HG02981 (cell line): Measurements from ENCODE around the gene ERC2.

Experiments used
- ATAC-seq: cut with Tn5 transposase; IDR thresholded peaks from one replicate; pipeline ENCODE4 v1.9.1; 2021; ENCODE audit warnings: mild to moderate bottlenecking, moderate library complexity; ENCODE audit not compliant: unreplicated experiment

Gene ERC2

DNA sequence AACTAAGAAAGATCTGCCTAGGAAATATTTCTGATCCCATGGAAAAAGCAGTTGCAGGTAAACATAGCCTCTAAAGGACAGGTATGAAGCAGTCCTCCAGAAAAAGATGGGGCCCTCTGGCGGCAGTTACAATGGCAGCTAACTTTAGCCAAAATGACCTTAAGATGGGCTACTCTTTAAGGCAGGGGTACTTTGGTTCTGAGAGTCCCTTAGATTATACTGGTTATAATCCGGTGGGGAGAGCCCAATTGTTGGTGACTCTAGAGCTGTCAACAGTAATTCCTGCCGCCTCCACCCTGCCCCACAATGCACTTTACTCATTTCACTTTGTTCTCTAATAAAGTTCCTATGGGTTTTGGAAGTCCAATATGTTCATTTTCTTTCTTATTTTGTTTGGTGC is 568.4 kb downstream of the ERC2 start:
- no peak for ATAC-seq

DNA sequence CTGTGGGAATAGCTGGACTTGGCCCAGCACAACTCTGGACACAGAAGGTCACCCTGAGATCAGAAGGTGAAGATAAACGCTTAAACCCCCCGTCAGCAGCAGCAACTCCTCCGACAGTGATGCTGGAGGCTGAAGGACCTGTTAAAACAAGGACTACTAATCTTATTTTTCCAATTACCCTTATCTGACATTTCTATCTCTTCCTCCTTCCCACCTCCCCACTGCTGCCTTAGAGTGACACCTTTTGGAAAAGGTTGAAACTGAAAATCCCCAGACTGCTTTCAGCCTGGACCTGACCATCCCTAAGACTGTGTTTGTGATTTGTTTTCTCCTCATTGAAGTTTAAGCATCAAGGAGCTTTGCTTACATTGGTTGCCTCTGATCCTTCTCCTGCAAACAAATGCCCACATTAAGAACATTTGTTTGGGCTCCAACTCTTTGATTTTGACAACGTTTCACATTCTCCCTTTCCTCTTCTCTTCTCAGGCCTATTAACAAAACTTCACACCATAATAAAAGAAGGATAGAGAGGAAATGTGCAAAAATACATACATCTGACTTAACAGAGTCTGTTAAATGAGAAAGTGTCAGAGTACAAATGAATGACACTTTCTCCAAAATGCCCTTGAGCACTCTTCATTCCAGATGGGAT is 570.6 kb downstream of the ERC2 start:
- ATAC-seq: no peak

DNA sequence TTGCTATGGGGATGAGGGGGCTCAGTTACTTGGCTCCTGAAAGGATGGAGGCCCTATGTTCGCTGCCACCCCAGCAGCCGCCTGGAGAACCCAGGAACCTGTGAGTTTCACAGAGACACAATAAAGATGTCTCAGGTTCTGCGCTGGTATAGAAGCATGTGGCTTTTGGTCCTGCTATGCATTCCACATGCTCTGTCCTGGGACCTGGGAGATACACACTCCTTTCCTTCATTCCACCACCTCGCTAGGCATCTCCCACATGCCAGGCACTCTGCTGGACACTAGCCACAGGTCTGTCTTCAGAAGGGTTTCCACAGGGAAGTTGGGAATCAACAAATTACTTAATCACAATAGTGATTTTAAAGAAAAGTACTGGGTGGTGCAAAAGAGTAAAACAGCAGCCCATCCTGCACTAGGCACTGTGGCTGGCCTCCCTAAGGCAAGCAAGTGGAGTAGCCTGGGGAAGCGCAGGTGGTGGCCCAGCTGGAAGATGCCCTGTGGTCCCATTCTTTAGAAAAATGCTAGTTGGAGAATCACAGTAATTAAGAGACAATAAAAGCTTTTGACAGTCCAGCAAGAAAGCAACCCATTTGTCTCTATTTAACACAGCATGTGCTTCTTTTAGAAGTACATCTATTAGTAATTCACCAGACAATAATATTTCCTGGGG is 572.2 kb downstream of the ERC2 start:
- ATAC-seq: no peak

DNA sequence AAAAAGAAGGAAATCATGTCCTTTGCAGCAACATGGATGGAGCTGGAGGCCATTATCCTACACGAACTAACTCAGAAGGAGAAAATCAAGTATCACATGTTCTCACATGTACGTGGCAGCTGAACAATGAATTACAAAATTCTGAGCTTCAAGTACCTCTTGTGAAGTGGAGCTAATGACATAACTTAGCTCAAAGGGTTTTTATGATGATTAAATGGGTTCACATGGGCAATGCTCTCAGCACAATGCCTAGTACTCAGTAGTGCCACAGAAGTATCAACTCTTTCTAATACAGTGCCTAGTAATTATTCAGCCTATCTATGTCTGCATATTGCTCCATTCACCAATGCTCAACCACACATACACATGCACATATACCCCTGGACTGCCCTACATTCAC is 573.7 kb downstream of the ERC2 start:
- ATAC-seq: no peak

DNA sequence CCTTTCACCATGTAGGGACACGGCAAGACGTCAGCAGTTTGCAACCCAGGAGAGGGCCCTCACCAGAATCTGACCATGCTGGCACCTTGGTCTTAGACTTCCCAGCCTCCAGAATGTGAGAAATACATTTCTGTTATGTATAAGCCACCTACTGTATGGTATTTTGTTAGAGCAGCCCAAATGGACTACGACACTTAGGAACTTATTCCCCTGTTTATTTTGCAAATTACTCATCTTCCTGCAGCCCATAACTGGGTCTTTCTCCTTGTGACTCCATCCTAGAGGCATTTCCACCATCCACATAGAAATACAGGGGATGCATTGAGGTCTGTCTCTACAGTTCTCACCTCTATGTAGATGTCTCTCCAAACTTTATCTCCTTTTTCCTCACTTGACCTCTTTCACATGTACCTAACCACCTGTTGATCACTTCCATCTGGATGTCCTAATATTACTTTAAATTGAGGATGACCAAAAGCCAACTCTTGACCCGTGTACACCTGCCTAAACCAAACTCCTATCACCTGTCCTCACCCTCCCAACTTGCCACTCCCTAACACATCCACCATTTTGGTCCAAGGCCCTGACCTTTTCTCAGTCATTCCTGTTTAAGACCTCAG is 575.1 kb downstream of the ERC2 start:
- no peak for ATAC-seq

DNA sequence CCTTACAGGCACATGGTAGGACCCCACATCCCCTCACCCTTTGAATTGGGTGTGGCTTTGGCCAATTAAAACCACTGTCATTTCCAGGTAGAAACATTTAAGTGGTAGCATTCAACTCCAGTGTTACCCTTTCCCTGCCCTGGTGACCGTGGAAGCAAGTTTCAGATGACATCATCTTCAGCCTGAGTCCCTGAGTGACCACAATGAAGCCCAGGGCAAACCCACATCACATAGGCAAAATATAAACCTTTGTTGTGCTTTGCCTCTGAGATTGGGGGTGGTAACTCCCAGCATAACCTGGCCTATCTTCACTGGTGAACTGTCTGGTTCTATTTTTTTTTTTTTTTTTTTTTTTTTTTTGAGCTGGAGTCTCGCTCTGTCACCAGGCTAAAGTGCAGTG is 577.2 kb downstream of the ERC2 start:
- ATAC-seq: no peak

DNA sequence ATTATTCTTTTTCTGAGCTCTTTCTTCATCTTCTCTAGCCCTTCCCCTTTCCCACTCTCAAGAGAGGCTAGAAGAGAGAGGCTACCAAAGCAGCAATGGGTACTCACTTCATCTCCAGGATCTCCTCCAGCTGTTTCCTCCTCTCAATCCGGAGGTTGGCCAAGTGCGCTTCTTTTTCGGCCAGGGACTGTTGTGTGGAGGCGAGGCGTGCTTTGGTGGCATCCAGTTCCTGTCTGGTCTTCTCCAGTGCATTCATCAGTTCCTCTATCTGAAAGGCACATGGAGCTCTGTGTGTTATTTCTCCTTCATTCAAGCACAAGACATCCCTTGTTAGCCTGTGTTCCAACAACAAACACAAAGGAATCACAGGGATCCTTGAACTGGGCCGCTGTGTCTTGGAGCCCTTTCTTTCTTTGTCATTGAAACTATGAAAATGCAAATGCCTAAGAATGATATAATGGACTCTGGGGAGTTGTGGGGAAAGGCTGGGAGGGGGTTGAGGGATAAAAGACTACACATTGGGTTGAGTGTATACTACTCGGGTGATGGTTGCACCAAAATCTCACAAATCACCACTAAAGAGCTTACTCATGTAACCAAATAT is 579.9 kb downstream of the ERC2 start:
- no peak for ATAC-seq

DNA sequence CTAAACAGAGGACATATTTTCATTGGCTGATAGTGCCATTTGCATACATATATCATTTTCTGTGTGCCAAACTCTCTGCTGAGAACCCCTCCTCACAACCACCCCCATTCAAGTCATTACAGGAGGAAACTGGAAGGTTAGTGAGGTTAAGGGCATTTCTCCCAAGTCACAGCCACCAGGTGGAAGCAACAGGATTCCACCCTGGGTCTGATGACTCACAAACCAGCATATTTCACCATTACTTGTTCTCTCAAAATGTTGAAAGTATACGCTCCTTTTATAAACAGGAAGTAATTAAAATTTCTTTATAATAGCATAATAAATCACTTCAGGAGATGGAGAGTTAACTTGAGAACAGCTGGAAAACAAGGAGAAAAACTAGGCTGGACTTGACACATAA is 582.5 kb downstream of the ERC2 start:
- ATAC-seq: no peak

DNA sequence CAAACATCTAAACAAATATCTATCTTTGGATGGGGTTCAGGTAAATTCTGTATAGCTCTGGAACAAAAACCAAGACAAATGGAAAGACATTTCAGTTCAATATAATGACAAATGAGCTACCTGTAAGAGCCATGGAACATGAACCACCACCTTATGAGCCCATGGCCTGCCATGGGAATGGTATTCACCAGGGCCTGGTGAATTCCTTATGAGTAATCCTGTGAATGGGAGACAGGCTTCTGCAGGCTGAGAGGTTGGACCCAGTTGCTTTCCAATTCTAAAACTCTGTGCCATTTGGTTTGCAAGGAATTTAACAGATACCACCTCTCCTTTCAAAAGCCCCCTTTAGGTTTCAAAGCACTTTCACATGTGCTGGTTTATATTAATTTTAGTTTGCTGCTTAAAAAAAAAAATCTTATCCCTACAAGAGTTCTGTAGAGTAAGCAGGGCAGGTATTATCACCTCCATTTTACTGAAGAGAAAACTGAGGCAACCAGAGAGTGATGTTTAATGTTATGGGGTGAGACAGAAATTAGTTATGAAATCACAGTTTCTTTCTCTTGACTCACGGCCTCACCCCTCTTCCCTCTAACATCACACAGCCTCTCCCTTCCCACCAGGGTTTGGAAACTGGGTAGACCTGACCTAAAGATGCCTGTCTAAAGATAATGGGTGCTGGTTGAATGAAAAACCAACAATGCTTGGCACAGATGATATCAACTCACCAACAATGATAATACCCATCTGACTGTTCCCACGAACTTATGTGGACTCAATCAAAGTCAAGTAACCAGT is 583.6 kb downstream of the ERC2 start:
- ATAC-seq: no peak

DNA sequence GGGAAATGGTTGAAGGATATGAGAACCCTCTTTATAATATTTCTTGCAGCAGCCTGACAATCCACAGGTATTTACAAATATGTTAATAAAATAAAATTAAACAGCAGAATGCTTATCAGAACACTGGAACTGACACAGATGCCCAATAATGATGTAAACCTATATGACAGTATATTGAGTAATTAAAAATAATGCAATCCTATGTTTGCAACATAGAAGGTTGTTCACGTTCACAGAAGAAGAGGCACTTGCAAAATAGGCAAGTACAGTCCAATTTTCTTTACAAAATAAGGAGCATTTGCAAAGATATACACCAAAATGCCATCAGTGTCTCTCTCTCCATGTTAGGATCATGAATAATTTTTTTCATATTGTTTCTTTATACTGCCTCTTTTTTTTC is 584.2 kb downstream of the ERC2 start:
- no peak for ATAC-seq

DNA sequence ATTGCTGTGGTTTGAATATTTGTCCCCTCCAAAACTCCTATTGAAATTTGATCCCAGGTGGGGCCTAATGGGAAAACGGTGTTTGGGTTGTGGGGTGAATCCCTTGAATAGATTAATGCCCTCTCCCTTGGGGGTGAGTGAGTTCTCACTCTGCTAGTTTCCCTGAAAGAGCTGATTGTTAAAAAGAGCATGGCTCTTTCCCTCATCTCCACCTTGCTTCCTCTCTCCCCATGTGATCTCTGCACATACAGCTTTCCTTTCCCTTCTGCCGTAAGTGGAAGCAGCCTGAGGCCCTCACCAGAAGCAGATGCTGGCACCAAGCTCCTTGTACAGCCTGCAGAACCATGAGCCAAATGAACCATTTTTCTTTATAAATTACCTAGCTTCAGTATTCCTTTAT is 586.3 kb downstream of the ERC2 start:
- ATAC-seq: no peak

DNA sequence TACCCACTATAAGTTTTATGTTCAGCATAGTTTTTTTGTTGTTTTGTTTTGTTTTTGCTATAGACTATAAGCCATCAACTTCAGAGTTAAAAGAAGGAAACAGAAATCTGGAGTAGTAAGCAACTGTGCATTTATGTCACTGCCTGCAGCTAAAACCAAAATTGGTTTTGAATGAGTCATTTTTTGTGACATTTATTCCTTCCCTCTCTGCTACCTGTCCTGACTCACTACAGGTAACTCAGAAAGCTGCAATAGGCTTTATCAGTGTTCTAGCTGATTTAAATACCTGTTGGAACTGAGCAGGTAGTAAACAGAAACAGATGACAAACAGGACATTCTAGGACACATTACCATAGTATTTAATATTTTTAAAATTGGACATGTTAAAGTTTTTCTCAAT is 587.9 kb downstream of the ERC2 start:
- ATAC-seq: no peak

DNA sequence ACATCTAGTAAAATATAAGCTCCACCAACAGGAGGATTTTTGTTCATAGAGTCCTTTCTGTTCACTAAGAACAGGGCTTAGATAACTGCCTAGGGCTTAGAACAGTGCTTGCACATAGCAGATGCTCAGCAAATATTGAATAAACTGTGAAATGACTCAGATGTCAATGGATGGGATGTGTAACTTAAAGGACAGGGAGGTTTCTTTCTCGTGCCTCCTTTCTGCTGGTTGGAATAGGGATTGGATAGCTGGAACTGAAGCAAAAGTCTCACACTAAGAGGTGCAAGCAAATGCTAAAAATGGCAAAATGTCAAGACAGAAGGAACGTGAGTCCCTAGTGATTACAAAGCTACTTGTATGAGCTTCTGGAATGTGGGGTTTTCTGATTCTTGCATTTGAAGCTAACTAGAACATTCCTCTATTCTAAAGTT is 588.4 kb downstream of the ERC2 start:
- no peak for ATAC-seq

DNA sequence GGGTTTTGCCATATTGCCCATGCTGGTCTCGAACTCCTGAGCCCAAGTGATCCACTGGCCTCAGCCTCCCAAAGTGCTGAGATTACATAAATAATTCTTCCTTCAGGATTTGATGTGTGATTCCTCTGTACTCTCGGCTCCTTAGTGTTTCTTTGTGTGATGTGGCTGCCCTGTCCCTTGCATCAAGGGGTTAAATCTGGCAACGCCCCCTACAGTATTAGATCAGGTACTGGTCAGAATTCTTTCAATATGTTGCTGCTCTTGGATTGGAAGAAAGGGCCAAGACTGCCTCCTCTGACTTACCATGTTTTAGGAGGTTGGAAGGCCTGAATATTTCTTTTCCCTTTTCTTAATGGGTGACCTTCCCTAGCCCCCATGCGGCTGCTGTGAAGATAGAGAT is 590.6 kb downstream of the ERC2 start:
- no peak for ATAC-seq

DNA sequence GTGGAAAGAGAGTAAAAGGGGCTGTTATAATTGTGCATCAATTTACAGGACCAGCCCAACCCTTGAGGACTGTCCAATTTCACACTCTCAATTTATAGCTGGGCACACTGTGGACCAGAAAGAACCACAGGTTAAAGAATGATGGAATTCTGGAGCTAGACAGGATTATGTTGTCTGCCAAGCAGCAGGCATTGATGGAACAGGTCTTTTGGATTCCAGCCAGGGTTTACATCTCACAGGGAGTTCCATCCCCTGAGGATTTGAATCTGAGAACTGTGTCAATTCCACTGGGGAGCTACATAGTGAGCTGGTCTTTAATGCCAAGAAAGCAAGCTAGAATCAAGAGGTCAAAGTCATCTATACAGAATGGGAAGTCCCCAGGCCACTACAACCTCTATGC is 591.7 kb downstream of the ERC2 start:
- ATAC-seq: no peak

DNA sequence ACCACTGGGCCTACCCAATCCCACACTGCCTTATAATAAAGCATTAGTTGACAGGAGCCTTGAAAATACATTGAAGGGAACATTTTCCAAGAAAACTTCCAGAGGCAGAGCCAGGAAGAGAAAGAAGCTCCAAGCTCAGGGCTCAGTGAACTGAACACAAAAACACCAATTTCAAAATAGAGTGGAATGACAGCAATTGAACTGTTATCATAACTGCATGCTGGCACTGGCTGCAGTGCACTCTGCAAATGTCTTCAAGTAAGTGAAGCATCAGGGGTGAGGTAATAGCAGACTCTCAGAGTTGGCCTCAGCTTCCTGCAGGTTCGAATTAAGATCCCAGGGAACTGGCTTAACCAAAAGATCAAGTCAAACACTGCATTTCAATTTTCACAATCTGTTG is 593.2 kb downstream of the ERC2 start:
- ATAC-seq: no peak

DNA sequence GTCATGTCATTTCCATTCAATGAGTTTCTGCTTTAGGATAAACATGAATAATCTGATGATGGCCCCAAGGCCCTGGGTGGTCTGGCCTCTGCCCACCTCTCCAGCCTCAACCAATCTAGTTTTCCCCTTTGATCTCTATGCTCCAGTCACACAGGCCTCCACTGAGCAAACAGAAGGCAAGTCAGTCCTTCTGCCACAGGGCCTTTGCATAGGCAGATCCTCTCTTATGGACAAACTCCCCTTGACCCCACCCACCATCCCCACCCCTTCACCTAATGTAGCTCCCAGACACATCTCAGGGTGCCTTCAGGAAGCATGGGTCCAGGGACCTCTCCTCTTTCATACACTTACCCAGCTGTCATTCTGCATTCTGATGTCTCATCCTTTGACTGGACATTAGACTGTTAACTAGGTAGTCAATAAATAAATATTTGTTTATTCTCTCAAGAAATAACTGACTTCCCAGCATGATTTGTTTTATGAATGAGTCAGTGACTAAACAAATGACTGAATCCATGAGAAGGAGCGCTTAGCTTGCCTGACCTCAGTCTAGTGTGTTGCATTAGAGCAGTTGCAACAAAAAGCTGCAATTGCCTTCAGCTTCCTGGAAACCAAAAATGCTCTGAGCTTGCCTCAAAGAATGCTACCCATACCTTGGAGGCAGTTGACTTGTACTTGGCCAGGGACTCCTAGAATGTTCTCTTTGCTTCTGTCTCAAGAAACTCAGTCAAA is 594.6 kb downstream of the ERC2 start:
- ATAC-seq: no peak

DNA sequence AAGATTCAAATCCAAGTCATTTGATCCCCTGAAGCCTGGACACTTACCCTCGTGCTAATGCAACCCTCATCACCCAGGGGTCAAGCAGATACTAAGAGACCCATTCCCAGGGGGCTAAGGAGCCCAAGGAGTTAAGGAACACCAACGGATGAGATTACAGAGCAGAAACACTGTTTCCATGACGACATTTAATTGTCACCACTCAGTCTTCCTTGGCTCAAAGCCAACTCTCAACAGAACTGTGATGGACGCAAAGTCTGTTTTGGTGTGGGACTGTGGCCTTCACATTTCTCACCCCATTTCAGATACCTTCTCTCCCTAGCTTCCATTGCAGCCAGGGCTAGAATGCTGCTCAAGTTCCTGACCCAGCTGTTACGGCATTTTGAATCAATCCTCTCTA is 597.7 kb downstream of the ERC2 start:
- ATAC-seq: no peak

DNA sequence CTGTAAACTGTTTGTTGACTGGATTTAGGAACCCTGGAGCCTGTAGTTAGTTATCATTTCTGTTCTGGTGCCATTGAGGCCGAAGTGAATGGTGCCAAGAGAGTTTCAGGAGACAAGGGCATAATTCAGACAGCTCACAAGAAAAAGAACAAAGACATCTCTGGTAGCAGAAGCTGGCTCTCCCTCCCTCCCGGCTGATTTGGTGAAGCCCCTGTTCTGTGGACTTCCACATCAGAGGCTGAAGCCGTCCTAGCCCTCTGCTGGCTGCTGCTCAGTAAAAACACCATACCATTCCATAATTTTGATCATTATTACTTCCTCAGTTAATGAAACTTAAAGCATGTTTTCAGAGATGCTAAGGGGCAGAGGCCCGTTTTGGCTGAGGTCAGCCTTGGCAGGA is 599.9 kb downstream of the ERC2 start:
- ATAC-seq: no peak

DNA sequence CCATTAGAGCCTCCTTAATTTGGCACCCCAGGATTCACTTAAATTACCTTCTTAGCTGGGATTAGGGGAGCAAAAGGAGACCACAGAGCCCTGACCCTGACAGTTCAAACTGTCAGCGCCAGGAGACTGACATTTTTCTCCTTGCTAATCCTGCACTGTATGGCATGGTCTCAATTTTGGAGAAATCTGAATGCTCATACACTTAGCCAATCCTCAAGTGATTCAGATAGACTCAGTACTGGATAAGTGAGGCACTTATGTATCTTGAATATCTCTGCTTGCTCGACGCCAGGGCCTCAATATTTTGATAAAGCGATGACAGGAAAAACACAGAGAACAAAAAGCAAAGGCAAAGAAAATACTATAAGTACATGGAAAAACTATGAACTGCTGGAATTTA is 605.2 kb downstream of the ERC2 start:
- ATAC-seq: no peak
